SW 1271 (cell line): ENCODE results near the gene TMEM244.
A peak's percentile ranks its signal among the peaks of the same experiment; 100 is the strongest.
"Not testable (repeated sequence)": the region's sequence is repeated elsewhere in the genome, so short reads cannot be mapped to it uniquely, and the experiment has no call there.

ENCODE experiments used
- DNase-seq, 2 experiments: peaks; one replicate each; lab custom pipeline; 2025; lab: John Stamatoyannopoulos, UW

TMEM244 gene

DNA sequence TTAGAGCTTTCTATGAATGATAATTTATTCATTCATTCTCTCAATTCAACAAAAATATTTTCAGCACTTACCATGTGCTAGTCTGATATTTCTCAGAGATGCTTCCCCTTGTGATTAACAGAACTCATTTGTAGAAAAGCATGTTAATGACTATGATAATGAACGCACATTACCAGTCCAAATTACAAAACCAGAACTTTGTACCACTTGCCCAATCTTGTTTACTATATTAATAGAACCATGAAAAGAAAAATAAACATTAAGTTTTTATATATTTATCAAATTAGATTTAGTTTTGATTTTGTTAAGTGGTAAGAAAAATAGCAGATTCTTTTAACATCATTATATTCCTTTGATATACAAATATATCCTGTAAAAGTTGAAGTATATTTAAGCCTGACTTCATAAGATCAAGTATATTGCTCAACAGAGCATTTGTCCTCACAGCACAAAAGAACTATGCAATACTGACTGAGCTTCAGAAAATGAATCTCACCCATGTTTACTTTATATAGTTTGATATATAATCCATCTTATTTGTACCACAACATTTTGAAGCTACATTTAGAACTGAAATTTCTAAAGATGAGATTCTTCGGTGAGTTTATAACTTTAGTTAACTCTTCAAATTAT, 48.9 kb downstream of the TMEM244 start:
- no peak for DNase-seq

- DNase-seq, result not testable (repeated sequence)
Observed at GRCh38 chr6:129807141-129807540, 54.0 kb downstream of the TMEM244 start.

- DNase-seq, result not testable (repeated sequence)
Observed at GRCh38 chr6:129802920-129803319, 58.2 kb downstream of the TMEM244 start.

- no peak for DNase-seq
Observed at GRCh38 chr6:129801909-129802308, 59.2 kb downstream of the TMEM244 start.

DNA sequence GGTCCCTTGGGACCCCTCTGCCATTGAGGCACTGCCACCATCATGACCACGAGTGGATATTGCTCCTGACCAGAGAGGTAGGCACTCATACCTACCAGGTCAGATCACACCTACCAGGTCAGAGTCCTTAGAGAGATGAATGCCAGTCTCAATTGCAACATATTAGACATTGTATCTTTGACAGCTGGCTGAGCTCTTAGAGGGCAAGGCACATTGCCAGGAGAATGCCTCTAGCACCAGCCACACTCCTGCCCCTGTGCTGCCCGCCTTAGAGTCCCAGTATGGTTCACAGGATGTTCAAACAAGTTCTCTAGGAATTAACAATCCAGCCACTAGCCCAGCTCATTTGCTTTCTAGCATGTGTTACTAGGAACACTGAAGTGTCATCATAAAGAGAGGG, 65.9 kb downstream of the TMEM244 start:
- peak; percentile 3 for DNase-seq

GRCh38 chr6:129793447-129793846, 67.7 kb downstream of the TMEM244 start:
- DNase-seq, result no peak

GRCh38 chr6:129792049-129792448, 69.1 kb downstream of the TMEM244 start:
- DNase-seq, result no peak

DNA sequence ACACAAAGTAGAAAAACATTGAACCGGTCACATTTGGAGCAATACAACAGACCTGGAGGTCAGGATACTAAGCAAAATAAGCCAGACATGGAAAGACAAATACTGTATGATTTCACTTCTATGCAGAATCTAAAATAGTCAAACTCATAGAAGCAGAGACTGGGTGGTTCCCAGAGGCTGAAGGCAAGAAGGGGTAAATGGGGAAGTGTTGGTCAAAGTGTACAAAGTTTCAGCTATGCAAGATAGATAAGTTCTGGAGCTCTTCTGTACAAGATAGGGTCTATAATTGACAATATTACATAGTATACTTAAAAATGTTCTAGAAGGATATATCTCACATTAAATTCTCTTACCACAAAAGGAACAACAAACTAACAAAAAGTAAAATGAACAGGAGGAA, 70.3 kb downstream of the TMEM244 start:
- DNase-seq, result no peak

DNA sequence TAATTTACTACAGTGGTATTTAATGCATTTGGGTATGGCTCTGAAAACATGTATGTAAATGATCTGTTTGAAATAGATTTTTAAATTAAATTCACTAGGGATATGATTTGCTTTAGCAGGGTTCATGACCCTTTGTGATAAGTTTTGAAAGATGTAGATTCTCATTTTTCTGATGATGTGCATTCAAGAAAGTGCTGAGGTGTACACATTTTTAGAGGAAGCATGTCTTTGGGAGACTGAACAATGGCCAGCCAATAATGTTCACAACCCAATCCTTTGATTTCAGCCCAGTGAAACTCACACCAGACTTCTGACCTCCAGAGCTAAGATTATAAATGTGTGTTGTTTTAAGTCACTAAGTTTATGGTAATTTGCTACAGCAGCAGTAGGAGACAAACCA, 71.1 kb downstream of the TMEM244 start:
- DNase-seq, result no peak

GRCh38 chr6:129787816-129788215, 73.3 kb downstream of the TMEM244 start:
- no peak for DNase-seq

DNA sequence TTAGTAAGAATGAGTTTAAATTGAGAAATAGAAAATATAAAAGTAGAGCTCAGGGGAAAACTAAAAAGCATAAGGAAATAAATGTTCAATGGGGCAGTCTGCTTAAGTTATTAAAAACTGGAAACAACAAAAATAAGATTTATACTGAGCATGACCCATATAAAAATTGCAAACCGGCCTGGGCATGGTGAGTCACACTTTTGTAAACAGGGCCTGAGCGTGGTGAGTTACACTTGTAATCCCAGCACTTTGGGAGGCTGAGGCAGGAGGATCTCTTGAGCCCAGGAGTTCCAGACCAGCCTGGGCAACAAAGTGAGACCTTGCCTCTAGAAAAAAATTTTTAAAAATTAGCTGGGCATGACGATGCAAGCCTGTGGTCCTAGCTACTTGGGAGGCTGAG, 74.6 kb downstream of the TMEM244 start:
- DNase-seq, result no peak

DNA sequence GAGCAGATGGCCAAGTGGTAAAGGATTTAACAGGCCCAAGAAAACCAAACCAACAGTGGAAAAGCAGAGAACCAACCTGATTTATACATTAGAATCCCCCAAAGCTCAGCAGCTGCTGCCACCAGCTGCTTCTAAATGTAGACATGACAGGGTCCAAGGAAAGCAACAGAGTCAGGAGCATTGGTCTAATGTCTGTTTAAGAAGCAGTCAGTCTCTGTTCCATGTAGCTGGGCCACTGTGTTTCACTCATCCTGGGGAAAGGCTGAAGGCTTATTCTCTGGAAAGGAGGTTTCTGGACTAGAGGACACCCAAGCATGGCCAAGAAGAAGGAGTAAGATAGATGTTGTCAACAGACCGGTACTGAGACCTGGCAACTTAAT, 75.4 kb downstream of the TMEM244 start:
- no peak for DNase-seq

- peak in 1 of 2 experiments; percentile 20 for DNase-seq
Observed at GRCh38 chr6:129785047-129785755, 75.9 kb downstream of the TMEM244 start.
